Stimulated activated CD8-positive, alpha-beta memory T cell treated with anti-CD3 and anti-CD28 coated beads, Interleukin-4, amount 100 ng/mL, for 4 hours (primary cell): Measurements from ENCODE around the gene KMT2B.
"Not testable (repeated sequence)": the region's sequence is repeated elsewhere in the genome, so short reads cannot be mapped to it uniquely, and the experiment has no call there.

Source experiments
- DNase-seq, 2 donors: peaks; one replicate each; pipeline ENCODE4 v3.0.0-alpha.2; 2020; ENCODE audit warnings: low read depth in 2 of 2, low spot score in 1 of 2

The KMT2B gene, protein sequence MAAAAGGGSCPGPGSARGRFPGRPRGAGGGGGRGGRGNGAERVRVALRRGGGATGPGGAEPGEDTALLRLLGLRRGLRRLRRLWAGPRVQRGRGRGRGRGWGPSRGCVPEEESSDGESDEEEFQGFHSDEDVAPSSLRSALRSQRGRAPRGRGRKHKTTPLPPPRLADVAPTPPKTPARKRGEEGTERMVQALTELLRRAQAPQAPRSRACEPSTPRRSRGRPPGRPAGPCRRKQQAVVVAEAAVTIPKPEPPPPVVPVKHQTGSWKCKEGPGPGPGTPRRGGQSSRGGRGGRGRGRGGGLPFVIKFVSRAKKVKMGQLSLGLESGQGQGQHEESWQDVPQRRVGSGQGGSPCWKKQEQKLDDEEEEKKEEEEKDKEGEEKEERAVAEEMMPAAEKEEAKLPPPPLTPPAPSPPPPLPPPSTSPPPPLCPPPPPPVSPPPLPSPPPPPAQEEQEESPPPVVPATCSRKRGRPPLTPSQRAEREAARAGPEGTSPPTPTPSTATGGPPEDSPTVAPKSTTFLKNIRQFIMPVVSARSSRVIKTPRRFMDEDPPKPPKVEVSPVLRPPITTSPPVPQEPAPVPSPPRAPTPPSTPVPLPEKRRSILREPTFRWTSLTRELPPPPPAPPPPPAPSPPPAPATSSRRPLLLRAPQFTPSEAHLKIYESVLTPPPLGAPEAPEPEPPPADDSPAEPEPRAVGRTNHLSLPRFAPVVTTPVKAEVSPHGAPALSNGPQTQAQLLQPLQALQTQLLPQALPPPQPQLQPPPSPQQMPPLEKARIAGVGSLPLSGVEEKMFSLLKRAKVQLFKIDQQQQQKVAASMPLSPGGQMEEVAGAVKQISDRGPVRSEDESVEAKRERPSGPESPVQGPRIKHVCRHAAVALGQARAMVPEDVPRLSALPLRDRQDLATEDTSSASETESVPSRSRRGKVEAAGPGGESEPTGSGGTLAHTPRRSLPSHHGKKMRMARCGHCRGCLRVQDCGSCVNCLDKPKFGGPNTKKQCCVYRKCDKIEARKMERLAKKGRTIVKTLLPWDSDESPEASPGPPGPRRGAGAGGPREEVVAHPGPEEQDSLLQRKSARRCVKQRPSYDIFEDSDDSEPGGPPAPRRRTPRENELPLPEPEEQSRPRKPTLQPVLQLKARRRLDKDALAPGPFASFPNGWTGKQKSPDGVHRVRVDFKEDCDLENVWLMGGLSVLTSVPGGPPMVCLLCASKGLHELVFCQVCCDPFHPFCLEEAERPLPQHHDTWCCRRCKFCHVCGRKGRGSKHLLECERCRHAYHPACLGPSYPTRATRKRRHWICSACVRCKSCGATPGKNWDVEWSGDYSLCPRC (N-terminal part only)

DNA sequence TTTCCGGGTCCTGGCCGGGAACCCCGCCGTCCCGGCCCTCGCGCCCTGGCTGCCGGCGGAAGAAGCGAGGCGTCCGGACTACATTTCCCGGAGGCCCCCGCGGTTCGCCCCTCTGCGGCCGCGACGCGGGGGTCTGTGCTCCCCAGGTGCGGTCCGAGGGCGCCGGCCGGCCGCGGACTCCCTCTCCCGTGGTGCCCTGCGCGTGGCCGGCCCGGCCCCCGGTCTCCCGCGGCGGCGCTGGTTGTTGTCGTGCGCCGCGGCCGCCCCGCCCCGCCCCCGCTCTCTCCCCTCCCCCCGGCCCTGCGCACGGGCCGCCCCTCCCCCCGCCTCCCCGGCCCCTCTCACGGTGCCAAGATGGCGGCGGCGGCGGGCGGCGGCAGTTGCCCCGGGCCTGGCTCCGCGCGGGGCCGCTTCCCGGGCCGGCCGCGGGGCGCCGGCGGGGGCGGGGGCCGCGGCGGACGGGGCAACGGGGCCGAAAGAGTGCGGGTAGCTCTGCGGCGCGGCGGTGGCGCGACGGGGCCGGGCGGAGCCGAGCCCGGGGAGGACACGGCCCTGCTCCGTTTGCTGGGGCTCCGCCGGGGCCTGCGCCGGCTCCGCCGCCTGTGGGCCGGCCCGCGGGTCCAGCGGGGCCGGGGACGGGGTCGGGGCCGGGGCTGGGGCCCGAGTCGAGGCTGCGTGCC lies at the start of gene KMT2B:
Gene KMT2B, plus strand, starts transcription at position 339 of the 680 bp plus-strand sequence. Its CDS starts 16 bp downstream, at position 355.
- DNase-seq: no peak

DNA sequence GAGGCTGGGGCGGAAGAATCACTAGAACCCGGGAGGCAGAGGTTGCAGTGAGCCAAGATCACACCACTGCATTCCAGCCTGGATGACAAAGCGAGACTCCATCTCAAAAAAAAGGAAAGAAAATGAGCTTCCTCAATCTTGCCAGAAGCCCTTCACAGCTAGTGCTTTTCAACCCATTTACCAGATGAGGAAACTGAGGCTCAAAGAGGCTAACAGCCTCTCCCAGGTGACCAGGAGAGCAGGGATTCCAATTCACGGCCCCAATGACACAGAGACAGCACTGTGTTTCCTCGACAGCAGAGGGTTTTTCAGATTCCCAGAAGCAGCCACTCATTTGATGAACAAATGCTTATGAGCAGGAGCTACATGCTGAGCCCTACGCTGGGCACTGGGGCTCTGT lies 48.2 kb upstream of the KMT2B start:
- DNase-seq: no peak

- no peak for DNase-seq
These were observed 47.8 kb upstream of the KMT2B start for GRCh38 chr19:35669974-35670373.

GRCh38 chr19:35670686-35671085 lies 47.1 kb upstream of the KMT2B start:
- DNase-seq: no peak

GRCh38 chr19:35671818-35672217 lies 46.0 kb upstream of the KMT2B start:
- DNase-seq: no peak

- DNase-seq: peak; percentile 7 to 12
These were observed 44.5 kb upstream of the KMT2B start for GRCh38 chr19:35673121-35673804.

DNA sequence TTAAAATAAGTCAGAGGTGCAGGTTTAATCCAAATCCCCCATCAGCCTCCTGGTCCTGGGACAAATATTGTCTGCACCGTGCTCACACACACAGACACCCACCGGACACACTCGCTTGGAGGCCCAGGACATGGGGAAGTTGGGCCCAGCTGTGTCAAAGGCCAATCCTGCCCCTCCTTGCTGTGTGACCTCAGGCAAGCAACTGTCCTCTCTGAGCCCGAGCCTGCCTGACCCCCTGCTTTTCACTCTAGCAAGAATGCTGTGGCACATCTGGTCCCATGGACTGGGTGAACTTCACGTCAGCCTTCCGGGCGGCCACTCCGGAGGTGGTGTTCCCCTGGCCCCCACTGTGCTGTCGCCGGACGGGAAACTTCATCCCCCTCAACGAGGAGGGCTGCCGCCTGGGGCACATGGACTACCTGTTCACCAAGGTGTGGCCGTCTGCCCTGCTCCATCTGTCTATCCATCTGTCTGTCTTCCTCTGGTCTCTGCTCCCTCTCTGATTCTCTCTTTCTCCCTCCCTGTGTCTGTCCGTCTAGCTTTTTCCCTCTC lies 42.1 kb upstream of the KMT2B start:
- DNase-seq: no peak

GRCh38 chr19:35689836-35690235 lies 28.0 kb upstream of the KMT2B start:
- no peak for DNase-seq

GRCh38 chr19:35691106-35691505 lies 26.7 kb upstream of the KMT2B start:
- not testable (repeated sequence) for DNase-seq

DNA sequence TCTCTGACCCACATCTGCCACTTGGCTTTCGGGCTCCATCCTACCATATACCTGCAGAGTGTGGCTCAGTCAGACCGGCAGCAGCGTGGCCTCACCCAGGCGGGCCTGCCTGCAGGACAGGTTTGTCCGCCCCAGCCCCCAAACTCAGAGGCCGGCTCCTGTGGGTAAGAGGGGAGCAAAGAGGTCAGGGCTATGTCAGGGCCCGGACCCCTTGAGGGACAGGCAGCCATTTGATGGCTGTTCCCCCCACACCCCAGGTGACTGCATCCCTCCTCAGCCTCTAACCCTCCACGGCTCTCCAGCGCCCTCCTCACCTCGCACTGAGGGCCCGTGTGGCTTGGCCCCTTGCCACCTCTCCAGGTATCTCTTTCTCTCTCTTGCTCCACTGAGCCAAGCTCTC lies 25.8 kb upstream of the KMT2B start:
- DNase-seq: no peak

DNA sequence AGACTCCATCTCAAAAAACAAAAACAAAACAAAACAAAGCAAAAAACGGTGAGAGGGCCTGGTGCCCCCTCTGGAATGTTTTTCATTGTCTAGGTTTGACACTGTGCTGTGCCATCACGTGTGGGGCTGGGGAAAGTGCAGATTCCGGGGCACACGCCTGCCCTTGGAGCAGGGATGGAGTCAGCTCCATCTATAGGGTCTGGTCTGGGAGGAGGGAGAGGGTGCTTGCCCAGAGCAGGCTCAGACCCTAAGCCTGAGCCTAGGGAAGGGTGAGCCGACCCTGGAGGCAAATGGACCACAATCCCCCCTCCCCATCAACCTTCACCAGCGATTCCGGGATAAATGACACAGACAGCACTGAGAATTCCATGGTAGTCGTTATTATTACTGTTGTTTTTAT lies 24.4 kb upstream of the KMT2B start:
- no peak for DNase-seq

DNA sequence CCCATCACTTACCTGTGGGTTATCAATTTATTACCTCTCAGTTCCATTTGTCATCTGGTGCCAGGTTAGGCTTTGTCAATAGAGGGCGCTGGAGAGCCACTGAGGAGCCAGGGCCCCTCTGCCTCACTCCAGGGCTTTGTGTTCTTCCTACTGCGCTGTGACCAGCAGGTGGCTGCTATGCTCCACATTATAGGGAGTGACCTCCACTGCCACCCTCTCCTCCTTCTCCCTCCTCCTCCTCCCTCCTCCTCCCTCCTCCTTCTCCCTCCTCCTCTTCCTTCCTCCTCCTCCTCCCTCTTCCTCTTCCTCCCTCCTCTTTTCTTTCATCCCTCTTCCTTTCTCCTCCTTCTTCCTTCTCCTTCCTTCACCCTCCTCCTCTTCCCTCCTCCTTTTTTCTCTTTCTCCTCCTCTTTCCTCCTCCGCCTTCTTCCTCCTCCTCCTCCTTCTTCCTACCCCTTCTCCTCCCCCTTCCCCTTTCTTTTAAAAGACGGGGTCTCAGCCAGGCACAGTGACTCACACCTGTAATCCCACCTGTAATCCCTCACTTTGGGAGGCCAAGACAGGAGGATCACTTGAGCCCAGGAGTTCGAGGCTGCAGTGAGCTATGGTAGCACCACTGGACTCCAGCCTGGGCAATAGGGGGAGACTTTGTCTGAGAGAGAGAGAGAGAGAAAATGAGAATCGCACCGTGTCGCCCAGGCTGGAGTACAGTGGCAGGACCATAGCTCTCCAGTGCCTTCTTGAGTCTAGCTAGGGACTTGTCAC lies 23.8 kb upstream of the KMT2B start:
- DNase-seq: peak; percentile 75 to 89

DNA sequence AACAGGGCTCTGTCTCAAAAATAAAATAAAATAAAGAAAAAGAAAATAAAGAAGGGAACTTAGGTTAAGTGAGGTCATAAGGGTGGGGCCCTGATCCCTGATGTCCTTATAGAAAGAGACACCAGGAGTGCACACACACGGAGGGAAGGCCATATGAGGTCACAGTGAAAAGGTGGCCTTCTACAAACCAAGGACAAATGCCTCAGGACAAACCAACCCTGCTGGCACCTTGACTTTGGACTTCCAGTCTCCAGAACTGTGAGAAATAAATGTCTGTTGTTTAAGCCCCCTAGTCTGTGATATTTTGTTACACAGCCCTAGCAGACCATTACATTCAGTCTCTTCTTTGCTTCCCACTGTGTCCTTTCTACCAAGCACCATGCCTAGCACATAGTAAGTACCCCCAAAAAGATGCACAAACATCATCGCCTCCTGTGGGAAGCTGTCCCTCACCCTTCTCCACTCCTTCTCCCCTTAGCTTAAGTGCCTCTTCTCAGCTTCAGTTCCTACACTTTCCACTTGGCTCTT lies 21.8 kb upstream of the KMT2B start:
- no peak for DNase-seq

DNA sequence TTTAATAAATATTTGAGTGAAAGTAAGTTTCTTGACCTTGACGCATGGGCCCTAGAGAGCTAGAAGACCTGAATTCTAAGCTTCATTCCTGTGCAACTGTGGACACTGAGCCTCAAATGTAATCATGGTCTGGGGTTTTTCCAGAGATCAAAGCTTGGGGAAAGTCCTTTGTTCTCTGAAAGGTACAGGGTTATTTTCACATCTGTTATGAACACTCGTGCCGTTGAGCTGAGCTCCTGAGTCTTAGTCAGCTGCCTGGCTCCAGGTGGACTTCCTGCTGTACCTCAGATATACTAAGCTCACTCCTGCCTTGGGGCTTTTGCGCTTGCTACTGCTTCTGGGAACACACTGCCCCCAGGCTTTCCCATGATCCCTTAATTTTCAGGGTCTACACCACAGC lies 21.0 kb upstream of the KMT2B start:
- no peak for DNase-seq

- peak; percentile 82 to 86 for DNase-seq
These were observed 15.4 kb upstream of the KMT2B start for GRCh38 chr19:35702223-35703012.

DNA sequence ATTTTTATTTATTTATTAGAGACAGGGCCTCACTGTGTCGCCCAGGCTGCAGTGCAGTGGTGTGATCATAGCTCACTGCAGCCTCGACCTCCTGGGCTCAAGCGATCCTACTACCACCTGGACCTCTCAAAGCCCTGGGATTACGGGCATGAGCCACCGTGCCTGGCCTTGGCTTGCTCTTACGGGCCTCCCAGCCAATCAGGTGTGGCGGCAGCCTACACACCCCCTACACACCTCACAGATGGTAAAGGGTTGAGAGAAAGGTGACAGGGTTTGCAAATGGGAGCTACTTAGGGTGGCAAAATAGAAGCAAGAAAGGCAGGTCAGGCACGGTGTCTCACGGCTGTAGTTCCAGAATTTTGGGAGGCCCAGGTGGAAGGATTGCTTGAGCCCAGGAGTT lies 14.5 kb upstream of the KMT2B start:
- DNase-seq: no peak

- DNase-seq: no peak
These were observed 13.6 kb upstream of the KMT2B start, which contains the start of gene ZBTB32 for GRCh38 chr19:35704218-35704617. Gene ZBTB32 (plus strand): TSS chr19:35704558. CDS start chr19:35714627, 10,069 bp downstream.

- DNase-seq: no peak
These were observed 9.4 kb upstream of the KMT2B start for GRCh38 chr19:35708391-35708790.
